Right kidney (tissue), 1 donor: ENCODE results near the gene HTRA3.

Source experiments
- DNase-seq: peaks from one replicate; pipeline ENCODE4 v3.0.0-alpha.2; 2016

HTRA3 gene

DNA sequence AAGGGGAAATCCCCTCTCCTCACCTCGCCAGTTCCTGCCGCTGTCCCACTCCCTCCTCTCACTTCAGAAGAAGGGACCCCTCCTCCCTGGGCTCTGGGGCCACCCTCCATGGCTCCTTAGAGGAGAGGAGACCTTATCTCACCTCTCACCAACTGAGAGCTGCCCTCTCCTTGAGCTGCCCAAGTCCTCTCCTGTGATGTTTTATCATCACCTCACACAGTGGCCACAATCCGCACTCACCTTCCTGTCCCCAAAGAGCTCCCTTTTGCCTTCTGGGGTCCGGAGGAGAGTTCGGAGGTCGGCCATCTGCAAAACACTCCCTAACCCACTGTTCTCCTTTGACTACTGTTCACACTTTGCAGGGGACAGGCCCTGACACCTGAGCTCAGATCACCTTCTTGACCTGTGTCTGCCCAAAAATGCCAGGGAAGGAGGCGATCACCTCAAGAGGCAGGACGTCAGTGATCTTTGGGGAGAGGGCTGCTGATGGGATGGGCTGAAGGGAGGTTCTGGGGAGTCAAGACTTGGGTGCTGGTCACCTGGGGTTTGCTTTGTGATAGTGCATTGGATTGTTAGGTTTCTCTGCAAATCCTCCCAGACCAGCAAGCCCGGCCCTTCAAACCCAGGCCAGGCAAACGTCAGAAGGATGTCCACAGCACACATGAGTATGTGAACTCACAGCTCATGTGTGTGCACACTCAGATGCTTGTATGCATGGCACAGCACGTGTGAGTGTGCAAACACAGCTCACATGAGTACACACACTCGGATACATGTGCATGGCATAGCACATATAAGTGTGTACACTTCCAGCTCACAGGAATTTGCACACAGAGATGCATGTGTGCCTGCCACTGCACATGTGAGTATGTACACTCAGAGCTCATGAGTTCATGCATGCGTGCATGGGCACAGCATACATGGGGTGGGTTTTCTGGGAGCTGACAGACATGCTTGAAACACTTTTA is 41.8 kb downstream of the HTRA3 start:
- no peak for DNase-seq

DNA sequence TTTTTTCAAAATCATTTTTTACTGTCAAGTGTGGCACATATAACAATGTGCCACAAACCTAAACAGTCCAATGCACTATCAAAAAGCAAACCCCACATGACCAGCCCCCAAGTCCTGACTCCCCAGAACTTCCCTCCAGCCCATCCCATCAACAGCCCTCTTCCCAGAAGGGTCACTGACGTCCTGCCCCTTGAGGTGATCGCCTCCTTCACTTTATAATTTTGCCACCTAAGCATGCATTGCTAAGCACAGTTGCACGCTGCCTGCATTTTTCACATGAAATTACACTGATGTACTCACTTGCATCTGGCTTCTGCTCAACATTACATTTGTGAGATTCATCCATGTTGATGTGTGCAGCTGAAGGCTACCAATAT is 42.5 kb downstream of the HTRA3 start:
- no peak for DNase-seq

DNA sequence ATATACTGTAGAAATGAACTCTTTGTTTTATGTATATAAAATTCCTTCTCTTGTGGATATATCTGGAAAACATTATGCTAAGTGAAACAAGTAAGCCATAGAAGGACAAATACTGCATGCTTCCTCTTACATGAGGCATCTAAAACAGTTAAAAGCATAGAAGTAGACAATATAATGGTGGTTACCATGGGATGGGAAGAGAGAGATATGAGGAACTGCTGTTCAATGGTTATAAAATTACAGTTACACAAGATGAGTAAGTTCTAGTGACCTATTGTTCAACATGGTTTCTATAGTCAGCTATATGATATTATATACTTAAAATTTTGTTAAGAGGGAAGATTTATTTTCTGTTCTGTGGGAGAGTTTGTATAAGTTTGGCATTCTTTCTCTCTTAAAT is 43.4 kb downstream of the HTRA3 start:
- no peak for DNase-seq

DNA sequence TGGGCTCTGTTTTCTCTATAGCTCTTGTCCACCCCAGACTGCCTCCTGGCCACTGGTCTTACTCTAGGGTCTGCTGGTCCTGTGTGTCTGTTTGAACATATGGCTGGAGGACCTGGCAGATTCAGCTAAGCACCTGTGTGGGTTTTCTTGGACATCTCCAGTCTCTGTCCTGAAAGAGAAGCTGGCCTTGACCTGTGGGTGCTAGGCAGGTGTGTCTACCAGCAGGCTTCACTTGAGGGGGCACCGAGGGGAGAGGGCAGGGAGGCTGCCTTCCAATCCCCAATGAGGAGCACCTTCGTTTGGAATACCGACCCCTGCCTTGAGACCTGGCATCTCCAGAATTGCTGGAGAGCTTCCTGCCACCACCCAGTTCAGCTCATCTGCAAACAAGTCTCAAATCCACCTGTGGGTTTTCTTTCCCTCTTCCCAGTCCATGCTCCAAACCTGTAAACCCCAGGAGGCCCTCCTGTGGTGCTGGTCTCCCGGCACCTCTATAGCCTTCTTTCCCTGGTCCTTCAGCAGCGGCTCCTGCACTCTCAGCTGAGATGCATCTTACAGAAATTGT is 45.2 kb downstream of the HTRA3 start:
- DNase-seq: no peak

DNA sequence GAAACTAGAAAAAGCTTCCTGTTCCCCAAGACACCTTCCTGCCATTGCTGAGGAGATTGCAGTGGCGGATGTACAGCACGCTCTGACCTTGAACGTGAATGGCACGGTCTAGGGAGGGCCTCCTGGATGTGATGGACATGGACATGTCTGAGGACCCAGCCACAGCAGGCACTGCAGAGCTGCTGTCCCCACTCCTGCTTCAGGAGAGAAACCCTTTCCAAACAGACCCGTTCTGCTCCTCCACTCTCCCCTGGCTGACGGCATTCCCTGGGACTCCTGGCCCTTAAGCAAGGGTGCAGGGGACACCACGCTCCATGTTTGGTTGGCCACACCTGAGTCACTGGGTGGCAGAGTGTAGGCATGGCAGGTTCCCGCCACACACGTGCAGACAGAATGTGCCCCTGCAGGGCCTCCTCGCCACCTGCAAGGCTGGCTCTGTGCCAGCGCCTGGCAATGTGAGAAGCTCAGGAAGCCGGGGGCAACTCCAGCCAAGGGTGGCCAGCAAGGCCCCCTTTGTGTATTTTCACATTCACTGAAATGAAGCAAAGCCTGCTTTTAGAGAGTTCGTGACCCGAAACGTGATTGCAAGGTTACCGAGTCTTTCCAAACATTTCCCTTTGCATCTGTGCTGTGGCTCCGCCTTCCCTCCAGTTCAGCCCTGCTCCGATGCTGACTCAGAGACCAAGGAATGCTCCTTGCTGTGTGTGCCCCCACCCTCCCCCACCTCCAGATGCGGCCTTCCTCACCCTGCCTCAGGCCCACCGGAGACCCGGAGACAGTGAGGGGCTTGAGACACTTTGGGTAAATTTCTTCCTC is 46.1 kb downstream of the HTRA3 start:
- peak; percentile 79 for DNase-seq

DNA sequence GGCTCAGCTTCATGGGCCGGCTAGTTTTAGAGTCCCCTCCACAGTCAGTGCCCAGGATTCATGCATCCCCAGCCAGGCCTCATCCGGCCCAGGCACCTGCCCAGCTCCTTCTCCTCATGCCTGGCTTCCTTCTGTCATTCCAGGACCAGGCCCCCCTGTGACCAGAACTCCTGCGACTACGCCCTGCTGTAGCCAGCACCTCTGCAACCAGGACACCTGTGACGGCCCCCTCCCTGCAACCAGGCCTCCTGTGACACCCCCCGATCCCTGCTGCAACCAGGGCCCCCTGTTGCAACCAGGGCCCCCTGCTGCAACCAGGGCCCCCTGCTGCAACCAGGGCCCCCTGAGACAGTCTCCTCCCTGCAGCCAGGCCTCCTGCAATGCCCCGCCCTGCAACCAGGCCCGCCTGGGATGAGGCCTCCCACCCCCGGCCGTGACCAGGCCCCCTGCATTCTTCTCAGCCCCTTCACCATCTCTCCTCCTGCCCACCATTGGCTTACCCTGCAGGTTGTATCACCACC is 46.8 kb downstream of the HTRA3 start:
- DNase-seq: no peak

DNA sequence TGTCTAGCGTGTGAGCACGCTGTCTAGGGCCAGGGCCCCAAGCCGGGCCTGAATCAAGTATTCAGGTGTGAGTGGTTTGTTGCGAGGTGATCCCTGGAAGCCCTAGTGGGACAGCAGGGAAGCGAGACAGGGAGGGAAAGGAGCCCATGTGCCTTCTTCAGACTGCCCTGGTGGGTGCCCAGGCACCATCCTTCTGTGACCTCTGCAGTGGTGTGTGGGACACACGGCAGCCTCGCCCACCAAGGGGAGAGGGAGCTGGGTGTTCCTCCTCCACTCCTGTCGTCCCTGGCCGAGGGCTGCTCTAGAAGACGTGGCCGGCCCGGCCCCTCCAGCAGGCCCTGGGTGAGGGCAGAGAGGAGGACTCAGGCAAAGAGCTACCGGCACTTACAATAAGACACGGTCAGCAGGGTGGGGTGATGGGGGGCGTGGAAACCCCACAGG is 47.4 kb downstream of the HTRA3 start:
- no peak for DNase-seq

DNA sequence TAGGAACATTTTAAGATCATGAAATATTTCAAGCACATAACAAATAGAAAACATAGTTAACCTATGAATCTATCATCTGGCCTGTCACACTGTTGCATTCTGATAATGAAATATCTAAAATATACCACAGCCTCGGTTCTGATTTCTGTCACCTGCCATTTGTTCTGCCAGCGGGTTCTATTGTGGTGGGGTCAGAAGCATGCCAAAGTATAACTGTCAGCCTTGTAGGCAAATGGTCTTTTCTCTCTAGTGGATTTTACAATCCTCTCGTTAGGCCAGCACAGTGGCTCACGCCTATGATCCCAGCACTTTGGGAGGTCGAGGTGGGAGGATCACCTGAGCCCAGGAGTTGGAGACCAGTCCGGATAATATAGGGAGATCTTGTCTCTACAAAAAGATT is 47.9 kb downstream of the HTRA3 start:
- no peak for DNase-seq

DNA sequence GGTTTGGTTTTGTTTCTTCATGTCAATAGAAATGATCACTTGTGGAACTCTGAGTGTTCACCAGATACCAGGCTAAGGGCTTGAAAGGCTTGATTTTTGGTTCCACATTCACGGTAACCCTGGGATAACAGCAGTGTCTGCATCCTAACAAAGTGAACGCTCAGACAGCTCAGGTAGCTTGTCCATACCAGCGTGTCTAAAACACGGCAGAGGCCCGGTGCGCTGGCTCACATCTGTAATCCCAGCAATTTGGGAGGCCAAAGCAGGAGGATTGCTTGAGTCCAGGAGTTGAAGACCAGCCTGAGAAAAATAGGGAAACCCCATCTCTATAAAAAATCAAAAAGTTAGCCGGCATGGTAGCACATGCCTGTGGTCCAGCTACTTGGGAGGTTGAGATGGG is 49.0 kb downstream of the HTRA3 start:
- no peak for DNase-seq

DNA sequence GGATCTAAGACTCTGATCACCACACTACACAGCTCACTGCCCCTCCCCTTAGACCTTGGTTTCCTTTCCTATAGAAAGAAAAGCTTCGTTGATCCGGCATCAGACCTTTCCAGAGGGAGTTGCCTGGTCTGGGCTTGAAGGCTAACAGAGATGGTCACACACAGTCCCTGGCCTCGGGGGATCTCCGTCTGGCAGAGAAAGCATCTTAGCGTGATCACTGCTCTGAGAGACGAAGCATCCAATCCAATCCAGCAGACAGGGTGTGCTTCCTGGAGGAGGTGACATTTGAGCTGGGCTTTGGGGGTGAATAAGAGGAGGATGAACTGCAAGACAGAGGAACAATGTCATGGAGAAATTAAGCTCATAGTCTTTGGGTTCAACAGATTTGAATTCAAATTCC is 49.5 kb downstream of the HTRA3 start:
- no peak for DNase-seq

DNA sequence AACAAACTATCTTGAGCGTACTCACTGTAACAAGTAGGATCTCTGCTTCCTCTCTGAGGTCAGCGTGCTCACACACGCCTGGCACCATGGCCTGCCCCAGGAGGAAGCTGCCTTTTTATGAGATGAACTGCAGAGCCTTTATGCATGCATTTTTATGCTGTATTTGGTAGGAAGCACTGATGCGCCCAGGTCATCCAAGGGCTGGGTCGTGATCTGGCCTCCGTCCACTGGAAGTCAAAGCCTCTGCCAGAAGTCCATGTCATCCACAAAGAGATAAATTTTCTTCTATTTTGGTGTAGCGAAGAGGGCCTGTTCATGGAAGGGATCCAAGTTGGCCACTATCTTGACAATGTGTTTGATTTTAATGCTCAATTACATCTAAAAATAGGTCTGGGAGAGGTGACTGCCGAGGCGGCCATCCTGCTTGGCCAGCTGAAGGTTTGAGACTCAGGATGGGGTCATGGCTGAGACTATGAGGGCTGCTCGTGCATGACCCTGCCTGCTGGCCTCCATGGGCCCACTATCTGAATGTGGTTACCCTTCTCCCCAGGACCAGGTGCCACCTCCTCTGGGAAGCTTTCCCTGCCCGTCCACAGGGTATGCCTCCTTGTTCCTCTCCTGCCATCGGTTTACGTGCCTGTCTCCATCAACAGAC is 50.3 kb downstream of the HTRA3 start:
- DNase-seq: no peak

DNA sequence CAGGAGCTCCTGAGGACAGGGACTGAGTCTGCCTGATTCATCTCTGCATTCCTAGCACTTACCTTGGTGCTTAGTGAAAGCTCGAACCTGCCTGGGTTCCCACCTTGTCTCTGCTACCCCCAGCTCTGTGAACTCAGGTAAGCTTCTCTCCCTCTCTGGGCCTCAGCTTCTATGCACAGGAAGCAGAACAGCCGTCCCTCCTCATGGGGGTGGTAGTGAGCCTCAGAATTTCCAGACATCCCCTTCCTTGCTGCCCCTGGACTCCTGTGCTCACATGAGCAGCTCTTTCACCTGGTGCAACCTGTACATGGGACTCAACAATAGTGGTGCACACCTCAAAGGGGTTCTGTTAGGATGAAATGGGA is 50.8 kb downstream of the HTRA3 start:
- no peak for DNase-seq

DNA sequence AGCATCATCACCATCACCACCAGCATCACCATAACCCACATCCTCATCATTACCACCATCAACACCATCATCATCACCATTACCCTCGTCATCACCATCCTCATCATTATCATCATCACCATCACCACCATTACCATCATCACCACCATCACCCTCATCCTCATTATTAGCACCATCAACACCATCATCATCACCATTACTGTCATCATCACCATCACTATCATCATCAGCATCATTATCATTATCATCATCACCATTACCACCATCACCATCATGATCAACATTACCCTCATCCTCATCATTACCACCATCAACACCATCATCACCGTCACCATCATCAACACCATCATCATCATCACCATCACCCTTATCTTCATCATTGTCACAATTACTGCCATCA is 51.7 kb downstream of the HTRA3 start:
- no peak for DNase-seq

DNA sequence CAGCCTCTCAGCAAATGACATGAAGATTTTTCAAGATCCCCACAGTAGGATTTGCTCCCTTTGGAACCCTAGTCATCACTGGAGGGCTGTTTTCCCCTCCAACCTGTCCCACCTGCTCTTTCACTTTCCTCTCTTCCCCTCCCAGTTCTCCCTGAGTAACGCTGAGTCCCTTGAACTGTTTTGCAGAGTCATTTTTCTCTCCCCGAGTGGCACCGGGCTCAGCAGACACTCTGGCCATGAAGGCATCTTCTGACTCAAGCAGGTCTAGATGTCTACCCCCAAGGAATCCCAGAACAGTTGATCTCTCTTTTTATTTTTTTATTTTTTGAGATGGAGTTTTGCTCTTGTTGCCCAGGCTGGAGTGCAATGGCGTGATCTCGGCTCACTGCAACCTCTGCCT is 52.2 kb downstream of the HTRA3 start:
- no peak for DNase-seq

DNA sequence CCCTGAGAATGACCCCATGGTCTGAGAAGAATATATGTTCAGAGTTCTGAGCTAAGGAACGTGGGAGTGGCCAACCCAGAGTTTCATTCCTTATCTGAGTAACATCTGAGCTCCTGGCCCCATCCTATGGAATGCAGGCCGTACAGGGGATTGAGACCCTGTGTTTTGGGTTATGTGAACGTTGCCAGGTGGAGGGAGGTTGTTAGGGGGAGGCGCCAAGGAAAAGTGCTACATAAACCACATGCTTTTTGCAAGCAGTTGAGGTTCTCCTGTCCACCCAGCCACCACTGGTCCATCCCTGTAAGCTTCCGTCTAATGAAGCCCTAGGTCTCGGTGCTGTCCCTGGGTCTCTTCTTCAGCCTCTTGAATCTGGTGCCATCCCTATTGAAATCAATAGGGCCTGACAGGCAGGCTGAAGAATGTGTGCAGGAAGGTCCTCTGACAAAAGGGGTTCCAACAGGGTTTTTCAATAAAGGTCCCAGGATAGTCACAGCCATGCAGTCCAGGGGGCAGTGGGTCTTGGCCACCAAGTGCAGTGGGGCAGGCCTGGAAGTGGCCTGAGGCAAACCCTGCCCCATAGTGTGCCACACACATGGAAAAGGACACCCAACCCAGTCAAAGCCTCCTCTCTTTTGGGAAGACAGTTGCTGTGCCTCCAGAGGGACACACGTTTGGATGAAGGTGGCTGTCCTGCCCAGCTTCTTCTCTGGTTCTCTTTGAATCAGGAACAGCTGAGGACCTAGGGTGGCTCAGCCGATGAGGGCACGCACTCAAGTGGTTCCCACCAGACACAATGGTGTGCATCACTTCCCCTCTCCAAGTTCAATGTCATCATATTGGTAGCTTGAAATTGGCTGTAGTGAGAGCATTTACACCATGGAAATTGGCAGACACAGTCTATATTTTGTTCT is 53.5 kb downstream of the HTRA3 start:
- DNase-seq: no peak

DNA sequence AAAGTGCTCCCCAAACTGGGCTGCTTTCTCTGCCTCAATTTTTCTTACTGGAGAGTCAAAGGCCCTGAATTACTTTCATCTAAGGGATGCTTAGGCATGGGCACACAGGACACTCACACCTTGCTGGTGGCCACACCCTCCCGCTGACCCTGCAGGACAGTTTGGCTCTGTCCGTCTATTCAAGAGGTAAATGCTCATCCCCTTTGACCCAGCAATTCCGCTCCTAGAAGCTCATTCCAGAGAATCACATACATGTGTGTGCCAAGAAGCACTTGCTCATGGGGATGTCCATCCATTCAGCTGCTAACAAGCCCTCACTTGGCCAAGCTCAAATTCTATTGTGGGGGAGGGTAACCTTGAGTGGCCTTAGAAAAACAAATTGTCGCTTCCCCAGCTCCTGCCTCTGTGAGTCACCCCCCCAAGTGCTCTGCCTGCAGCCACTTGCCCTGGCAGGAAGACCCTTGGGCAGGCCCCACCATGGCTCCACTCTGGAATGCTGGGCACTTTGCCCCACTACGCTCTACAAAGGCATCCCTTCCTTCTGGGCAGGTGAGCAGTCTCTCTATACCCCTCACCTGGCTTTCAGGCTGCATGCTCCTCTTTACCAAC is 54.5 kb downstream of the HTRA3 start:
- DNase-seq: no peak

DNA sequence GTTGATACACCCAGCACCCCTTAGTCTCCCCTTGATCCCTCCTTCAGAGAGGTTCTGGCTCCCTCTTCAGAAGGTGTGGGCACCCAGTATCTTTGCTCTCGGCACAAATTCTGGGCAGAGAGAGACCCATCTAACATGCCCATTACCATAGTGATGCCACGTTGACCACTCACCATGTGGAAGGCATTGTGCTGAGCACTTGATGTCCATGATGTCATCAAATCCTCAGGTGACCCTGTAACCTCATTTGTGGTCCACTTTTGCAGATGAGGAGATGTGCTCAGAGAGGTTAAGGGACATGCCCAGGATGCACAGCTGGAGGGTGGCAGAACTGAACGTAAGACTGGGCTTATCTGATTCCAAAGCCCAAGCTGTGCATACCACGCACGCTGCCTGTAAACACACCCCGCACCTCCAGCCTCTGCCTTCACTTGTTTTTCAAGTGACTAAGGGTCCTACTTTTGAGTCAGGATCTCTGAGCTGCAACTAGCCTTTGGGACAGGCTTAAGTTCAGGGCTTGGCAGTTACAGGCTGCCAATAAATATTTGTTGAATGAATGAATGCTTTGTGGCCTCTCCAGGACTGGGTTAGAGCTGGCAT is 55.2 kb downstream of the HTRA3 start:
- DNase-seq: no peak

DNA sequence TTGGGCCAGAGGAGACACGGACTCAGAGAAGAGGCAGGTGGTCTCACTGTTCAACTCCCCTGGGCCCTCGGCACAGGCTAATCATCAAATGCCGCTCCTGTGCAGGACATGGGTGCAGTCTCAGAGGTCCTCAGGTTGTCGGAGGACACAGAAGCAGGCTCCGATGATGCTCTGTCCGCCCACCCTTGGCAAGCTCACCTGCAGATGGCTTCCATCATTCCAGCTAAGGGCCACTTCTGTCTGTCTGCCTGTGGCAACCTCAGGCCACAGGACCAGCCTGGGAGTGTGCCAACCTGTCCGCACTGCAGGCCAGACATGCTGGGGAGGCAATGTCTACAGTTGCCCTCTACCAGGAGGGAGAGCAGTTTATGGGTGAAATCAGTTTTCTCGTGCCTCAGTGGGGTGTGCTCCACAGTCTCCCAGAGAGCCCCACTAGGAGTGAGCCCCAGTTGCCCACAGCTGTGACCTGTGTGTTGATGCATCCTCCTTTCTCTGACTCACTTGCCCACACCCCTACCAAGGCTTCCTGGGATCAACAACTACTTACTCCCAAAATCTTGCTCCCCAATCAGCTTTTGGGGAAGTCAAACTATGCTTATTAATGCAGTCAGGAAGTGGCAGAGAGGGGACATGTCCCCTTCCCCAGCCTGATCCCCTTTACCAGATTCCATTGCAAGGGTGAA is 55.9 kb downstream of the HTRA3 start:
- DNase-seq: no peak

DNA sequence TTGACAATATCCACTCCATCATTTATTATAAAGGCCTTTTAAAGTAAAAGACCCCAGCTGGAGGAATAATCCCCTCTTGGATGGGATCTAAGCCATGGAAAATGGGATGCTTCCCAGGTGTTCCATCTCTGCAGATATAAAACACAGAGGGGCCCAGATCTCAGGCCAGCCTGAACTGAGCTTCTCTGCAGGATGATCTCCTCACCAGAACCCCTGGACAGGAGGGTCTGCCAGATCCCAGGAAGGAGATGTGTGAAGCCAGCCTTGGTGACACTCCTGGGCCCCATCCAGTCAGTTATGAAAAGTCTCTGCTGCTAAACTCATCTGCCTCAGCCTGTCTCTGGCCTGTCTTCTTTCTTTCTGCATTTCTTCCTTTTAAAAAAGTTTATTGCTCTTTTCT is 56.7 kb downstream of the HTRA3 start:
- no peak for DNase-seq

DNA sequence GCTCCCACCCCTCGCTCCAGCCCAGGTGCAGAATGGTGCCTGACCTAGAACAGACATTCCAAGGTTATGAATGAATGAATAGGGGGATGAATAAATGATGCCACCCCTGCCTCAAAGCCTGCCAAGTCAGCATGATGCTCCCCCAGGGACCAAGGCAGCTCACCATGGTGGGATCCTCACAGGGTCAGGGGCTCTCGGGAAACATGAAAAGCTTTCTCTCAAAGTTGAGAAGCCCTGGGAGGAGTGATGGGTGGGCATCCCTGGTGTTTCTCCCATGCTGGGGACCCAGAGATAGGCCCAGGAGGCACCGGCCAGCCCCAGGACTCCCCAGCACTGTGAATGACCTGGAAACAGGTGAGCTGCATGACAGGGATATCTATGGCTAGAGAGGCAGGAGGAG is 58.9 kb downstream of the HTRA3 start:
- DNase-seq: no peak
